ENCODE data around the gene TOP3A.

TOP3A gene

GRCh38 chr17:18235743-18236256, 79.0 kb downstream of the TOP3A start:
- DNase-seq (ENCODE audit: extremely low read depth in 1 of 2, low read depth in 1 of 2): peak; percentile 39 to 63

GRCh38 chr17:18234853-18235380, 79.9 kb downstream of the TOP3A start:
- DNase-seq (ENCODE audit: extremely low read depth in 1 of 2, low read depth in 1 of 2): no peak

GRCh38 chr17:18233803-18234518, 80.8 kb downstream of the TOP3A start:
- DNase-seq (ENCODE audit: extremely low read depth in 1 of 2, low read depth in 1 of 2): no peak

- no peak for DNase-seq (ENCODE audit: extremely low read depth in 1 of 2, low read depth in 1 of 2)
Measured at GRCh38 chr17:18231164-18231563, 83.6 kb downstream of the TOP3A start.

DNA sequence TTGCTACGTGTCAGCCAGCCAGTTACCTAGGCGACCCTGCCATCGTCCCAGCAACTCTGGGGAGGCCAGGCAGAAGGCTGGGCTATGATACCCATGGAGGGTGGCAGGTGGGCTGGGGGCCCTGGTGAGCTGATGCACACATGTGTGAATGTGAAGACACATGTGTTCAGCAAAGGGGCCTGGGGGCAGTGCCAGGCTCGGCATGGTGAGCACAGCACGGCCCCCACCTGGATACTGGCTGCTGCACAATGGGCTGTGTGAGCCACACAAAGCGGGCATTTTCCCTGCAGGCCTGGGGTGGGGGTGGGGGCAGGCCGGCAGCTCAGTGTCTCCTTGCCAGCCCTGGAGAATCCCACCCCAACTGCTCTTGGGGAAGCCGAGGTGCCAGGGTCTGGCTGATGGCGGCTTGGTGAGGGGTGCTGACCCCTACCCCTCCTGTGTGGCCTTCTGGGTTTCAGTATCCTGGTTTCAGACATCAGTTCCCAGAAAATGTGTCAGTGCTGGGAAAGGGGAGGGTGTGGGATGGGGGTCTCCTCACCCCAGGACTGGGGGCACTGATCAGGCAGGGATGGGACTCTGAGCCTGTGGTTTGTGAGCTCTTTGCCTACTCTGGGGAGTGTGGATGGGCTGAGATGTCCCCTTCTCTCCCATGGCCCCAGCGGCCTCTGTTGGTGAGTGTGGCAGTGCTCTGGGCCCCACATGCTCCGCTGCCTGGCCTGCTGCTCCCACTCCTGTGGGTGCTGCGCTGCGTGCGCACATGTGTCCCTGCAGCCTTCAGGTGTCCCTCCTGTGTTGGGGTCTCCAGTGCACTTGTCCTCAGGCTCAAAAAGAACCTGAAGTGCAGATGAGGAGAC, 84.3 kb downstream of the TOP3A start:
- no peak for DNase-seq (ENCODE audit: extremely low read depth in 1 of 2, low read depth in 1 of 2)

DNA sequence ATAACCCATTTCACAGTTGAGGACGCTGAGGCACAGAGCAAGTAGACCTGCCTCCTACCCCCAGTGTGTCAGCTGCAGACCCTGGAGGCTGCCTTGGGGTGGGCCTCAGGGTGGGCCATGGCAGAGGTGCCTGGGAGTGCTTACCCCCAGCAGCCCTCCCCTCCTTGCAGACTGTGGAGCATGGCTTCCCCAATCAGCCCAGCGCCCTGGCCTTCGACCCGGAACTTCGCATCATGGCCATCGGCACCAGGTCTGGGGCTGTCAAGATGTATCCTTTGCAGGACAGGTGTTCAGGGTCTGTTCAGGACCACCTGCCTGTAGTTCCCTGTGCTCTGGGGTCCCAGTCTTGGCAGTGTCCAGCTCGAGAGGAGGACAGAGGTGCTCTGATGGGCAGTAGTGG, 85.0 kb downstream of the TOP3A start:
- no peak for DNase-seq (ENCODE audit: extremely low read depth in 1 of 2, low read depth in 1 of 2)

GRCh38 chr17:18229254-18229653, 85.5 kb downstream of the TOP3A start:
- no peak for DNase-seq (ENCODE audit: extremely low read depth in 1 of 2, low read depth in 1 of 2)

DNA sequence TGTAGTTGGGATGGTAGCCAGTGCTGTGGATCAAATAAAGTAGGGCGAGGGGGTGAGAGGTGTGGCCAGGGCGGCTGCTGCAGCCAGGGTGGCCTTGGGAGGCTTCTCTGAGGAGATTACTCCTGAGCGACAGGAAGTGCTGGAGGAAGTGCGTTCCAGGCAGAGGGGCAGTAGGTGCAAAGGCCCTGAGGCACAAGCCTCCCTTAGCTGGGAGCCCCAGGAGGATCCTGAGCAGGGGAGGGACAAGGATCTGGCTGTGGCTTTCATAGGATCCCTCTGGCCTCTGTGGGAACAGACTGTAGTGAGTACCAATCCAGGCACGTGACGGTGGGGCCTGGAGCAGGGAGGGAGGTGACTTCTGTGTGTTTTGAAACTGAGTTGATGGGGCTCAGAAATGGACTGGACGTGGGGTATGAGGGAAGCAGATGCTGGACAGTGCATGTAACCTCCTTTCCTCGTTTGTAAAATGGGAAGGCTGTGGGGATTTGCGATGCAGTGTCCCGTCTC, 86.6 kb downstream of the TOP3A start:
- no peak for DNase-seq (ENCODE audit: extremely low read depth in 1 of 2, low read depth in 1 of 2)

DNA sequence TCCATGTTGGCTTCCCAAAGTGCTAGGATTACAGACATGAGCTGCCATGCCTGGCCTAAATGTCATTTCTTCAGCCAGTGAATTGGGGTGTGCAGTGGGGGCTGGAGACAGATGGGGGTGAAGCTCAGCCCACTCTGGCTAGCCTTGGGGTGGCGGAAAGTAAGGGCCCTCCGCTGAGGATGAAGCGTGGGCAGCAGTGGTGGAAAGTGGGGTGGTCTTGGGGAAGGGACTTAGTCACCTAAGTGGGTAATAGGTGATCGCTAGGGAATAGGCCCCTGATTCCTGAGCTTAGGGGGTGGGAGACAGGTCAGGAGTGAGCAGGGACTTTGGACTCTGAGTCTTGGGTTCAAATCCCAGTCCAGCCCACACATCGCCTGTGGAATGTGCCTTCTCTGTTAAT, 87.2 kb downstream of the TOP3A start:
- DNase-seq (ENCODE audit: extremely low read depth in 1 of 2, low read depth in 1 of 2): no peak

DNA sequence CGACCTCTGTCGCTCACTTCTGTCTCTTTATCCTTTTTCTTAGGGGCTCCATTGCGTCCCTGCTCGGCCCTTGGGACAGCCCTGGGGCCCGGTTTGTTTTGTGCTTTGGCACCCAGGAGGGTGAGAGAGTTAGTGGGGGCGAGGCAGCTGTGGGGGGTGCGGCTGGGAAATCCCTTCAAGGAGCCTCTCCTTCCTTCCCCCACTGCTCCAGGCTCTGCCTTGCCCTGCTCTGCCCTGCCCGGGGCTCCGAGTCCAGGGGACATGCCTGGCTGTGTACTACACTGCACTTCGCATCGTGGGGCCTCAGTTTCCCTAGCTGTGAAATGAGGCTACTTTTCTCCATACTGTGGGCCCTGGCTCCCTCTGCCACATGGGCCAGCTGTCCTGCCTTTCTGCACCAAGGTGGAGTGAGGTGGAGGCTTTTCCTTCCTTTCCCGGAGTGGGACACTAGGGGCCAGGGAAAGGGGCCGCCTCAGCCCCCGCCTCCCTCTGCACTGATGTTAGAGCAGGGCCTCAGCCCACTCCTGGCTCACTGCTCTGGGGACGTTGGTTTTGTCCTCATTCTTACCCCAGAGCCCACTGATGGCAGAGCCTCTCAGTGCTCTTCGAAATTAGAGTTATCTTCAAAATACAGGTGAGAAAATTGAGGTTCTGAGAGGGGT, 88.4 kb downstream of the TOP3A start:
- no peak for DNase-seq (ENCODE audit: extremely low read depth in 1 of 2, low read depth in 1 of 2)

DNA sequence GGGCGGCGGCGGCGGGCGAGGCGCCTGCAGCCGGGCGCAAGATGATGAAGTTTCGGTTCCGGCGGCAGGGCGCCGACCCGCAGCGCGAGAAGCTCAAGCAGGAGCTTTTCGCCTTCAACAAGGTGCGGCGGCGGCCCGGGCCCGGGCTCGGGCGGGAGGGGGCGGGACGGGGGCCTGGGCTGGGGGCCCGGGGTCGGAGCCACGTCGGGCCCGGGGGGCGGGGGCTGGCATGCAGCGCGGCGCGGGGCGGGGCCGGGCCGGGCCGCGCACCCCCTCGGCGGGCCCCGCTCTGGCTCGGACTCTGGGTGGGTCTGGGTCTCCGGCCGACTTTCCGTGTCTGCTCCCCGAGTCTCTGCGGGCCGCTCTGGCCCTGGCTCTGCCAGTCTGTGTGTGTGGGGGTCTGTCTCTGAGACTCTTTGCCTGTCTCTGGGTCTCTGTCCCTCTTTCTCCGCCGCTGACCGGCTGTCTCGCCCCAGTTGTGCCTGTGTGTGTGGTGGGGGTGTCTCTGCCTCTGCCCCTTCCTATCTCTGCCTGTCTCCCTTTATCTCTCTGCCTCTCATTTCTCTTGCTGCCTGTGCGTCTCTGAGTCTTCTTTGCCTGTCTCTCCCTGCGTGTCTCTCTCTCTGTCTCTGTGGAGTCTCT, 89.0 kb downstream of the TOP3A start:
- DNase-seq (ENCODE audit: extremely low read depth in 1 of 2, low read depth in 1 of 2): peak in 1 of 2 donors; percentile 6

GRCh38 chr17:18225121-18225641, 89.6 kb downstream of the TOP3A start, which contains the start of gene LLGL1:
Gene LLGL1, plus strand, starts transcription at chr17:18225635. Its CDS starts 48 bp downstream, at chr17:18225683.
- DNase-seq (ENCODE audit: extremely low read depth in 1 of 2, low read depth in 1 of 2): peak; percentile 92

DNA sequence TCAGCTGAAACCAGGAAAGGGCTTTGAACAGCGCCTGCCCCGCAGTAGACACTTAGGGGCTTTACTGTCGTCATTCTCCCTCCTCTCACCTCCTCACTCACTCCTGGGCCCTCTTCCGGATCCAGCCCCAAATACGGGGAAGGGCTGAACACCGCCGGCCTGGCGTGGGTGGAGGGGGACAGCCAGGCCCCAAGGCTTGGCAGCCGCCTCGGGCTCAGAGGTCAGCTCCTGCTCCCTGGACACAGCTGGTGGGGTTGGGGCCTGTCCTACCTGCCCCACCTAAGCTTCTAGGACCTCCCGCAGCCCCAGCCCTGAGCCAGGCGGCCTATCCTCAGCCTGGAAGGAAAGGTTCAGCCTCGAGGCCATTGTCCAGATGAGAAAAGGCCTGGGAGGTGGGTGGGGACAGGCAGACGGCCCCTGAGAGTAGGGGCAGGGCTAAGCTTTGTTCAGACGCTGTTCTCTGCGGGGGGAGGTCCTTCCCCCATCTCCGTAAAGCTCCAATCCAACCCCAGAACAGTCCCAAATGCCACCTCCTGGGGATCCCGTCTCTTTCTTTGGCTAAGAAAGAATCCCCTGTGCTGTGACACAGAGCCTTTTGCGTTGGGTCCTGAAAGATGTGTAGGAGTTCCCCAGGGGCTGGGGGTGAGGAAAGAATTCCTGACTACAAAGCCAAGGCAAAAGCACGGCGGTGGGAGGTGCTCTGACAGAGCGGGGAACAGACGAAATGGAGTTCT, 90.2 kb downstream of the TOP3A start:
- DNase-seq (ENCODE audit: extremely low read depth in 1 of 2, low read depth in 1 of 2): no peak

DNA sequence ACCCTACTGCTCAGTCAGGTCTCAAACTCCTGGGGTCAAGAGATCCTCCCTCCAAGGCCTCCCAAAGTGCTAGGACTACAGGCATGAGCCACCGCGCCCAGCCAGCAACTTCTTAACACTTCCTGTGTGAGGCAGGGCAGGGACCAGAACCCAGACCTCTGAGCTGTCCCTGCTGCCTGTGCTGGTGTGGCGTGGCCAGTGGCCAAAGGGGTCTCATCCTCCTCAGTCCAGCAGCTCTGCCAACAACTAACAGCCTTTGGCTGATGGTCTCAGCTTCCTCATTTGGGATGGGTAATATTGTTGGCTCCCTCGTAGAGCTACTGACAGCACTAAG, 90.8 kb downstream of the TOP3A start:
- no peak for DNase-seq (ENCODE audit: extremely low read depth in 1 of 2, low read depth in 1 of 2)

Measured in stimulated activated CD8-positive, alpha-beta memory T cell treated with anti-CD3 and anti-CD28 coated beads, Interleukin-7, amount 100 ng/mL, for 48 hours (primary cell).